Measurements from ENCODE around the gene CETP.

DNA sequence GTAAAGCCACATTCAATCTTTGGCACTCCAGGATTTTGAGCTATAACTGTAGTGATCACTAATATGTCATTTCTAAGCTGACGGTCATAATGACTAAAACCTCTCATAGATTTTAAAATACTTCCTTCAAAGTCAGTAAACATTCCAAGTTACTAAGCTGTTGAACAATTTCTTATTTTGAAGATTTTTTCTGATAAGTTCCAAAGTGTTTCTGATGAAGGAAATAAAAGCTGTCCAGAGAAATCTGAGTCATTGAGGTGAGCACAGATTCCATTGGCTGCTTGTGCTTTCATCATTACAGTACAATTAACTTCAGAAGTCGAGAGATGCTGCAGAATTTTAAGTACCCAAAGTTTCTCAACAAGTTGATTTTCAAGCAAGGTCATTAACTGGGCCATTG, 51.5 kb downstream of the CETP start:
- TF ChIP-seq EZH2 (IDR thresholded peaks at IDR 0.05; ENCODE audit: low read length, unreplicated experiment), result no peak
- TF ChIP-seq, protein P1, sequence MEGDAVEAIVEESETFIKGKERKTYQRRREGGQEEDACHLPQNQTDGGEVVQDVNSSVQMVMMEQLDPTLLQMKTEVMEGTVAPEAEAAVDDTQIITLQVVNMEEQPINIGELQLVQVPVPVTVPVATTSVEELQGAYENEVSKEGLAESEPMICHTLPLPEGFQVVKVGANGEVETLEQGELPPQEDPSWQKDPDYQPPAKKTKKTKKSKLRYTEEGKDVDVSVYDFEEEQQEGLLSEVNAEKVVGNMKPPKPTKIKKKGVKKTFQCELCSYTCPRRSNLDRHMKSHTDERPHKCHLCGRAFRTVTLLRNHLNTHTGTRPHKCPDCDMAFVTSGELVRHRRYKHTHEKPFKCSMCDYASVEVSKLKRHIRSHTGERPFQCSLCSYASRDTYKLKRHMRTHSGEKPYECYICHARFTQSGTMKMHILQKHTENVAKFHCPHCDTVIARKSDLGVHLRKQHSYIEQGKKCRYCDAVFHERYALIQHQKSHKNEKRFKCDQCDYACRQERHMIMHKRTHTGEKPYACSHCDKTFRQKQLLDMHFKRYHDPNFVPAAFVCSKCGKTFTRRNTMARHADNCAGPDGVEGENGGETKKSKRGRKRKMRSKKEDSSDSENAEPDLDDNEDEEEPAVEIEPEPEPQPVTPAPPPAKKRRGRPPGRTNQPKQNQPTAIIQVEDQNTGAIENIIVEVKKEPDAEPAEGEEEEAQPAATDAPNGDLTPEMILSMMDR (conservative IDR thresholded peaks at IDR 0.05; ENCODE audit: low read depth, low read length), result no peak

Measured in PC-3 (cell line).